GM23338 (cell line): Measurements from ENCODE around the gene EGR1.

Source experiments
- CREB1 ChIP-seq: fragments of 250-450 bp; sonication (Bioruptor Pico); IDR thresholded peaks from 2 replicates; pipeline ENCODE4 v1.5.0; 2020; ENCODE audit warnings: low read depth, mild to moderate bottlenecking, moderate library complexity
- CTCF ChIP-seq, 2 experiments: fragments of 200-600 bp in 1 of 2; sonication (generic) in 1 of 2; conservative IDR thresholded peaks; 2 replicates each; pipeline versions ENCODE4 v1.5.1 to v1.6.1; 2016 to 2017; ENCODE audit warnings: antibody characterized with exemption in 2 of 2, low read depth in 2 of 2, mild to moderate bottlenecking in 2 of 2, moderate library complexity in 1 of 2
- EZH2 ChIP-seq: fragments of 200-600 bp; sonication (generic); IDR thresholded peaks from one replicate; pipeline ENCODE4 v1.8.0; 2017; ENCODE audit warnings: antibody characterized with exemption, mild to moderate bottlenecking, low read depth; ENCODE audit not compliant: unreplicated experiment
- EZH2phosphoT487 ChIP-seq: fragments of 200-600 bp; sonication (generic); IDR thresholded peaks from one replicate; pipeline ENCODE4 v1.8.1; 2018; ENCODE audit warnings: antibody characterized with exemption; ENCODE audit not compliant: unreplicated experiment
- POLR2AphosphoS5 ChIP-seq: IDR thresholded peaks from 2 replicates; pipeline ENCODE4 v1.6.1; 2016; ENCODE audit warnings: antibody characterized with exemption, low read depth
- REST ChIP-seq: IDR thresholded peaks from one replicate; pipeline ENCODE4 v1.6.1; 2018; ENCODE audit warnings: antibody characterized with exemption; ENCODE audit not compliant: unreplicated experiment
- ZNF331 ChIP-seq: fragments of 250-450 bp; sonication (Bioruptor Pico); IDR thresholded peaks from 2 replicates; pipeline ENCODE4 v1.5.0; 2020; ENCODE audit warnings: low read depth, mild to moderate bottlenecking, moderate library complexity

- TF ChIP-seq CTCF (conservative IDR thresholded peaks at IDR 0.05; ENCODE audit: low read depth in 2 of 2) (no peak), CREB1 (CRISPR knock-in tag) (no peak), POLR2AphosphoS5 (no peak), REST (no peak), EZH2phosphoT487 (no peak), ZNF331 (CRISPR knock-in tag) (no peak), EZH2 (no peak)
Measured at GRCh38 chr5:138441221-138441620, 24.1 kb upstream of the EGR1 start.
